GM19467 (cell line): ENCODE results near the gene VPS52.

ENCODE experiments used
- ATAC-seq: cut with Tn5 transposase; IDR thresholded peaks from one replicate; pipeline ENCODE4 v1.9.1; 2021; ENCODE audit warnings: mild to moderate bottlenecking, moderate library complexity; ENCODE audit not compliant: unreplicated experiment

The VPS52 gene

GRCh38 chr6:33212857-33213165 is 58.9 kb downstream of the VPS52 start:
- no peak for ATAC-seq

- ATAC-seq, result no peak
Measured at GRCh38 chr6:33211666-33212422, 59.8 kb downstream of the VPS52 start.

- no peak for ATAC-seq
Measured at GRCh38 chr6:33211136-33211535, 60.5 kb downstream of the VPS52 start.

GRCh38 chr6:33209856-33210255 is 61.8 kb downstream of the VPS52 start:
- no peak for ATAC-seq

- ATAC-seq, result peak; percentile 46
Measured at GRCh38 chr6:33208091-33208967, 63.3 kb downstream of the VPS52 start, which contains the start of gene RING1. Gene RING1 (plus strand): TSS chr6:33208500. CDS start chr6:33208823, 323 bp downstream.

- ATAC-seq, result no peak
Measured at GRCh38 chr6:33207552-33208090, 64.1 kb downstream of the VPS52 start.

GRCh38 chr6:33206864-33207551 is 64.7 kb downstream of the VPS52 start:
- ATAC-seq, result no peak

- ATAC-seq, result no peak
Measured at GRCh38 chr6:33206027-33206863, 65.4 kb downstream of the VPS52 start.

GRCh38 chr6:33205191-33206026 is 66.3 kb downstream of the VPS52 start:
- ATAC-seq, result no peak

GRCh38 chr6:33204415-33205190 is 67.1 kb downstream of the VPS52 start, which contains the start of gene HSD17B8:
Gene HSD17B8 (plus strand): TSS chr6:33204655. CDS start chr6:33204669, 14 bp downstream.
- peak; percentile 40 for ATAC-seq

- no peak for ATAC-seq
Measured at GRCh38 chr6:33204165-33204414, 67.6 kb downstream of the VPS52 start.

GRCh38 chr6:33203443-33204164 is 68.1 kb downstream of the VPS52 start:
- no peak for ATAC-seq

GRCh38 chr6:33202799-33203198 is 68.9 kb downstream of the VPS52 start:
- ATAC-seq, result no peak

GRCh38 chr6:33201935-33202334 is 69.7 kb downstream of the VPS52 start:
- ATAC-seq, result no peak

GRCh38 chr6:33201147-33201545 is 70.5 kb downstream of the VPS52 start:
- peak; percentile 2 for ATAC-seq
